Liver (tissue), 9 donors: ENCODE results near the gene KCTD3. TPM values are rescaled to one million over a fixed set of nuclear protein-coding genes. Genes with fewer than 3 reads are reported as not detected.

Source experiments
- DNase-seq: peaks from one replicate; pipeline ENCODE4 v3.0.0-alpha.2; 2017; ENCODE audit warnings: low spot score
- H3K27ac ChIP-seq, 2 donors: one replicate each; pipeline ENCODE4 v1.7.0; 2013; ENCODE audit warnings: inconsistent platforms in 2 of 2, low read length in 2 of 2, control low read depth in 1 of 2, low read depth in 1 of 2, mild to moderate bottlenecking in 1 of 2
- H3K27me3 ChIP-seq, 4 donors: one replicate each; pipeline versions ENCODE4 v1.6.1 to v1.7.0; 2013; ENCODE audit warnings: low read length in 3 of 4, inconsistent platforms in 1 of 4, mild to moderate bottlenecking in 1 of 4, moderate library complexity in 1 of 4; ENCODE audit not compliant: control insufficient read depth in 4 of 4, insufficient read depth in 4 of 4
- H3K36me3 ChIP-seq, 4 donors: one replicate each; pipeline versions ENCODE4 v1.6.1 to v1.7.0; 2013; ENCODE audit warnings: low read length in 3 of 4, mild to moderate bottlenecking in 3 of 4, low read depth in 1 of 4, moderate library complexity in 1 of 4; ENCODE audit not compliant: control insufficient read depth in 4 of 4, insufficient read depth in 3 of 4
- H3K4me1 ChIP-seq, 4 donors: one replicate each; pipeline versions ENCODE4 v1.6.1 to v1.7.0; 2013; ENCODE audit warnings: low read length in 3 of 4, mild to moderate bottlenecking in 3 of 4, moderate library complexity in 1 of 4; ENCODE audit not compliant: control insufficient read depth in 4 of 4, insufficient read depth in 4 of 4
- H3K4me3 ChIP-seq, 3 donors: one replicate each; pipeline versions ENCODE4 v1.6.1 to v1.7.0; 2013; ENCODE audit warnings: low read length in 3 of 3, control low read depth in 1 of 3, low read depth in 1 of 3, mild to moderate bottlenecking in 1 of 3
- H3K9ac ChIP-seq, 2 donors: one replicate each; pipeline ENCODE4 v1.7.0; 2013; ENCODE audit warnings: low read length in 2 of 2, mild to moderate bottlenecking in 2 of 2, moderate library complexity in 2 of 2, control low read depth in 1 of 2, low read depth in 1 of 2
- H3K9me3 ChIP-seq, 4 donors: one replicate each; pipeline versions ENCODE4 v1.6.1 to v1.7.0; 2013; ENCODE audit warnings: low read length in 3 of 4; ENCODE audit not compliant: control insufficient read depth in 4 of 4
- EGR1 ChIP-seq, 2 donors: IDR thresholded peaks; 2 replicates each; pipeline ENCODE4 v1.6.1; 2016 to 2018; ENCODE audit warnings: antibody characterized with exemption in 2 of 2, low read depth in 2 of 2
- FOXA2 ChIP-seq: IDR thresholded peaks from 2 replicates; pipeline ENCODE4 v1.6.1; 2016; ENCODE audit warnings: antibody characterized with exemption
- GABPA ChIP-seq, 2 donors: IDR thresholded peaks in 1 of 2; conservative IDR thresholded peaks in 1 of 2; 2 replicates each; pipeline ENCODE4 v1.6.1; 2016; ENCODE audit warnings: antibody characterized with exemption in 2 of 2, mild to moderate bottlenecking in 1 of 2, moderate library complexity in 1 of 2
- HNF4A ChIP-seq, 2 donors: conservative IDR thresholded peaks; 2 replicates each; pipeline ENCODE4 v1.6.1; 2016; ENCODE audit warnings: antibody characterized with exemption in 2 of 2, mild to moderate bottlenecking in 2 of 2
- HNF4G ChIP-seq: IDR thresholded peaks from 2 replicates; pipeline ENCODE4 v1.6.1; 2016; ENCODE audit warnings: antibody characterized with exemption
- JUND ChIP-seq, 2 donors: IDR thresholded peaks; 2 replicates each; pipeline ENCODE4 v1.6.1; 2016; ENCODE audit warnings: antibody characterized with exemption in 2 of 2
- NR2F2 ChIP-seq: IDR thresholded peaks from 2 replicates; pipeline ENCODE4 v1.6.1; 2016; ENCODE audit warnings: antibody characterized with exemption
- RXRA ChIP-seq, 2 donors: IDR thresholded peaks; 2 replicates each; pipeline ENCODE4 v1.6.1; 2017 to 2018; ENCODE audit warnings: antibody characterized with exemption in 2 of 2, mild to moderate bottlenecking in 1 of 2
- TAF1 ChIP-seq: conservative IDR thresholded peaks from 2 replicates; pipeline ENCODE4 v1.6.1; 2016; ENCODE audit warnings: antibody characterized with exemption, mild to moderate bottlenecking
- YY1 ChIP-seq: IDR thresholded peaks from 2 replicates; pipeline ENCODE4 v1.6.1; 2016; ENCODE audit warnings: antibody characterized with exemption, mild to moderate bottlenecking
- WGBS: extraction: QIAGEN DNeasy Blood & Tissue Kit; methylation state at CpG from one replicate; pipeline ENCODE4 v1.1.7; 2013; 5-methylcytosine and 5-hydroxymethylcytosine counted together
- polyA plus RNA-seq, 2 donors: library from polyadenylated mRNA; stranded (reverse) in 1 of 2; unstranded in 1 of 2; fragments of 200-250 nt in 1 of 2; fragments of >200 nt in 1 of 2; fragmentation: Nextera tagmentation in 1 of 2; extraction: Ambion mirVana in 1 of 2; gene quantifications; one replicate each; pipeline versions ENCODE4 v1.2.1 to v1.2.3, GENCODE V29; 2013 to 2015
- total RNA-seq, 2 donors: library from RNA; depleted of rRNA; stranded (reverse); fragments of >200 nt; gene quantifications; one replicate each; pipeline ENCODE4 v1.2.3, GENCODE V29; 2014
- TF ChIP-seq, protein P1 (sequence below): IDR thresholded peaks from 2 replicates; pipeline ENCODE4 v1.6.1; 2016; ENCODE audit warnings: antibody characterized with exemption
- TF ChIP-seq, protein P2 (sequence below): IDR thresholded peaks from 2 replicates; pipeline ENCODE4 v1.6.1; 2016; ENCODE audit warnings: antibody characterized with exemption
- TF ChIP-seq, protein P3 (sequence below): IDR thresholded peaks from 2 replicates; pipeline ENCODE4 v1.6.1; 2016; ENCODE audit warnings: antibody characterized with exemption, mild to moderate bottlenecking
- donor health status: healthy.
- donor health status: healthy.
- donor health status: healthy.
- donor health status: healthy.
- donor health status: healthy.

Gene KCTD3
- total and polyA plus RNA-seq, 4 donors, result 20.8 to 58.7 (median 26.1) TPM

DNA sequence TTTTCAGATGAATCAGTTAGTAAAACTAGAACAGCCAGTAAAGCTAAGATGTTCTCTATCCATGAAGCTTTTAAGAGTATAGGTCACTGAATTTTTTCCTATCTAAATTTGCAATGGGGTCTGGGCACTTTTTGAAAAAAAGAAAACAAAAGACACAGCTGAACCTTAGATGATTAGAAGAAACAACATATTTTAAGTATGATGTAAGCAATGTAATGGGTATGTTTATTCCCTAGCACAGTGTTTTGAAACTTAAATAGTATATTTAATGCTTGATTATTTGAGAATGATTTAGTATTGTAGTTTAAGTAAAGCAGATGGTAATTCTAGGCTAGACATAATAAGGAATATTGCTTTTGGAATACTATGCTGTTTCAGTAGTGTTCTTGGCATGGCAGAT is 36.2 kb downstream of the KCTD3 start (continued):
- TF ChIP-seq GABPA (IDR thresholded peaks at IDR 0.05 in 1 of 2, conservative IDR thresholded peaks at IDR 0.05 in 1 of 2) (no peak), RXRA (IDR thresholded peaks at IDR 0.05) (no peak), EGR1 (IDR thresholded peaks at IDR 0.05; ENCODE audit: low read depth in 2 of 2) (no peak), HNF4A (conservative IDR thresholded peaks at IDR 0.05) (no peak)

DNA sequence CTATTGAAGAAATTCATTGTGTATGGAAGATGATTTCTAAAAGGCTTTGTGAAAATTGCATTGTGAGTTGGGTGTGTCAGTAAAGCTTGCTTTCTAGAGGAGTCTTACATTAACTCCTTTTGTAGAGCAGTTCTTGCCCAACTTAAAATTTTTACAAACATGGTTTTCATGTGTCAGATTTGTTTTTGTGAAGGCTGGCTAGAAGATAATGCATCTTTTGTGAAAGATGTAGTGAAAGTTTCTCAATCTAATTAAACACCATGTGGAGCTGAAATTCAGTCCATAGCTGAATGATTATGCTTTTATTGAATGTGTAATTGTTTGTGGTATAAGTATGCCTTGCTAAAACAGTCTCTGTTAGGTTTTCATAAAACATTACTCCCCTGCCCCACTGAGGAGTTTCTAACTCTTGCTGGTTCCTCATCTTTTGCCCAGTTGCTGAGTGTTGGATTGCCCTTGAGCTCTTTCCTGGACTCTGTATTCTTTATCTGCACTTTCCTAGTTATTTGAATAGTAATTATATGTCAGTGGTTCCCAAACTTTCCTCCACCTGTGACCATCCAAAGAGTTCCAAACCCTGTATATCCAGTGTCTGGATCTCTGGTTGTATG is 38.0 kb downstream of the KCTD3 start:
- no peak overlapping the region for H3K27ac ChIP-seq
- TF ChIP-seq, protein P1, sequence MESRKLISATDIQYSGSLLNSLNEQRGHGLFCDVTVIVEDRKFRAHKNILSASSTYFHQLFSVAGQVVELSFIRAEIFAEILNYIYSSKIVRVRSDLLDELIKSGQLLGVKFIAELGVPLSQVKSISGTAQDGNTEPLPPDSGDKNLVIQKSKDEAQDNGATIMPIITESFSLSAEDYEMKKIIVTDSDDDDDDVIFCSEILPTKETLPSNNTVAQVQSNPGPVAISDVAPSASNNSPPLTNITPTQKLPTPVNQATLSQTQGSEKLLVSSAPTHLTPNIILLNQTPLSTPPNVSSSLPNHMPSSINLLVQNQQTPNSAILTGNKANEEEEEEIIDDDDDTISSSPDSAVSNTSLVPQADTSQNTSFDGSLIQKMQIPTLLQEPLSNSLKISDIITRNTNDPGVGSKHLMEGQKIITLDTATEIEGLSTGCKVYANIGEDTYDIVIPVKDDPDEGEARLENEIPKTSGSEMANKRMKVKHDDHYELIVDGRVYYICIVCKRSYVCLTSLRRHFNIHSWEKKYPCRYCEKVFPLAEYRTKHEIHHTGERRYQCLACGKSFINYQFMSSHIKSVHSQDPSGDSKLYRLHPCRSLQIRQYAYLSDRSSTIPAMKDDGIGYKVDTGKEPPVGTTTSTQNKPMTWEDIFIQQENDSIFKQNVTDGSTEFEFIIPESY, result no peak
- TF ChIP-seq HNF4A (conservative IDR thresholded peaks at IDR 0.05), result peak in 1 of 2 donors; percentile 5
- H3K4me3 ChIP-seq, result no peak overlapping the region
- H3K27me3 ChIP-seq, result no peaks in the 10 kb centered on the region
- no peak overlapping the region for H3K9ac ChIP-seq
- H3K36me3 ChIP-seq, result peaks cover 0 to 14% (median 1%) of the 10 kb centered on the region in 4 donors
- no peak for DNase-seq
- H3K4me1 ChIP-seq, result peaks cover 3 to 48% (median 22%) of the 10 kb centered on the region in 4 donors
- H3K9me3 ChIP-seq, result no peaks in the 10 kb centered on the region

DNA sequence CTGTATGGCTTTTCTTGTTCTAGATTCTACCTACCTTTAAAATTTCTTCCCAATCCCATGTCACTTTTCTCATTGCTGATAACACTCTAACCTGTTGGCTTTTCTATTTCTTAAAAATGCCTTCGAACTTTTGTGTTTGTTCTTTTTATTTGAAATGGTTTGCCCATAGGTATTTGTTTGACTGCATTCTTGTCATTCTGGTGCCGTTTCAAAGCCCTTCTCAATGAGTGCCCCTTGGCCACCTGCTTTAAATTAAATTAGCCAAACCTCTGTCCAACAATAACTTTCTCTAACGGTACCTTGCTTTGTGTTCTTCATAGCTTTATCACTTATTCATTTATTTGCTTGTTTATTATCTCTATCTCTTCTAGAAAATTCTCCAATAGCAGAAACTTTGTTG is 38.9 kb downstream of the KCTD3 start:
- H3K36me3 ChIP-seq, result peaks cover 0 to 14% (median 1%) of the 10 kb centered on the region in 4 donors
- DNase-seq, result no peak
- H3K4me1 ChIP-seq, result peaks cover 0 to 46% (median 20%) of the 10 kb centered on the region in 4 donors
- H3K27me3 ChIP-seq, result no peaks in the 10 kb centered on the region
- no peak overlapping the region for H3K4me3 ChIP-seq
- H3K9ac ChIP-seq, result no peak overlapping the region
- no peak for TF ChIP-seq RXRA (IDR thresholded peaks at IDR 0.05)
- TF ChIP-seq, protein P2, sequence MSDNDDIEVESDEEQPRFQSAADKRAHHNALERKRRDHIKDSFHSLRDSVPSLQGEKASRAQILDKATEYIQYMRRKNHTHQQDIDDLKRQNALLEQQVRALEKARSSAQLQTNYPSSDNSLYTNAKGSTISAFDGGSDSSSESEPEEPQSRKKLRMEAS, result no peak
- TF ChIP-seq NR2F2, result no peak
- TF ChIP-seq TAF1, result no peak
- no peak for TF ChIP-seq JUND (IDR thresholded peaks at IDR 0.05)
- TF ChIP-seq YY1, result no peak
- TF ChIP-seq, protein P3, sequence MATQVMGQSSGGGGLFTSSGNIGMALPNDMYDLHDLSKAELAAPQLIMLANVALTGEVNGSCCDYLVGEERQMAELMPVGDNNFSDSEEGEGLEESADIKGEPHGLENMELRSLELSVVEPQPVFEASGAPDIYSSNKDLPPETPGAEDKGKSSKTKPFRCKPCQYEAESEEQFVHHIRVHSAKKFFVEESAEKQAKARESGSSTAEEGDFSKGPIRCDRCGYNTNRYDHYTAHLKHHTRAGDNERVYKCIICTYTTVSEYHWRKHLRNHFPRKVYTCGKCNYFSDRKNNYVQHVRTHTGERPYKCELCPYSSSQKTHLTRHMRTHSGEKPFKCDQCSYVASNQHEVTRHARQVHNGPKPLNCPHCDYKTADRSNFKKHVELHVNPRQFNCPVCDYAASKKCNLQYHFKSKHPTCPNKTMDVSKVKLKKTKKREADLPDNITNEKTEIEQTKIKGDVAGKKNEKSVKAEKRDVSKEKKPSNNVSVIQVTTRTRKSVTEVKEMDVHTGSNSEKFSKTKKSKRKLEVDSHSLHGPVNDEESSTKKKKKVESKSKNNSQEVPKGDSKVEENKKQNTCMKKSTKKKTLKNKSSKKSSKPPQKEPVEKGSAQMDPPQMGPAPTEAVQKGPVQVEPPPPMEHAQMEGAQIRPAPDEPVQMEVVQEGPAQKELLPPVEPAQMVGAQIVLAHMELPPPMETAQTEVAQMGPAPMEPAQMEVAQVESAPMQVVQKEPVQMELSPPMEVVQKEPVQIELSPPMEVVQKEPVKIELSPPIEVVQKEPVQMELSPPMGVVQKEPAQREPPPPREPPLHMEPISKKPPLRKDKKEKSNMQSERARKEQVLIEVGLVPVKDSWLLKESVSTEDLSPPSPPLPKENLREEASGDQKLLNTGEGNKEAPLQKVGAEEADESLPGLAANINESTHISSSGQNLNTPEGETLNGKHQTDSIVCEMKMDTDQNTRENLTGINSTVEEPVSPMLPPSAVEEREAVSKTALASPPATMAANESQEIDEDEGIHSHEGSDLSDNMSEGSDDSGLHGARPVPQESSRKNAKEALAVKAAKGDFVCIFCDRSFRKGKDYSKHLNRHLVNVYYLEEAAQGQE, result no peak
- TF ChIP-seq EGR1 (IDR thresholded peaks at IDR 0.05; ENCODE audit: low read depth in 2 of 2), result no peak
- no peak for TF ChIP-seq FOXA2
- no peak for TF ChIP-seq HNF4G
- no peaks in the 10 kb centered on the region for H3K9me3 ChIP-seq
- no peak overlapping the region for H3K27ac ChIP-seq
- 33% methylated on average over 3 of the region's 3 CpGs for WGBS
